HuH-7 (cell line): ENCODE data around the gene NPEPL1.

ENCODE experiments used
- DNase-seq: peaks from one replicate; pipeline ENCODE4 v3.0.0; 2011; ENCODE audit warnings: low spot score

NPEPL1 gene

GRCh38 chr20:58658760-58659159, 33.8 kb upstream of the NPEPL1 start:
- no peak for DNase-seq

- DNase-seq: no peak
These were observed 32.8 kb upstream of the NPEPL1 start for GRCh38 chr20:58659841-58660240.

- no peak for DNase-seq
These were observed 31.6 kb upstream of the NPEPL1 start for GRCh38 chr20:58660855-58661597.

DNA sequence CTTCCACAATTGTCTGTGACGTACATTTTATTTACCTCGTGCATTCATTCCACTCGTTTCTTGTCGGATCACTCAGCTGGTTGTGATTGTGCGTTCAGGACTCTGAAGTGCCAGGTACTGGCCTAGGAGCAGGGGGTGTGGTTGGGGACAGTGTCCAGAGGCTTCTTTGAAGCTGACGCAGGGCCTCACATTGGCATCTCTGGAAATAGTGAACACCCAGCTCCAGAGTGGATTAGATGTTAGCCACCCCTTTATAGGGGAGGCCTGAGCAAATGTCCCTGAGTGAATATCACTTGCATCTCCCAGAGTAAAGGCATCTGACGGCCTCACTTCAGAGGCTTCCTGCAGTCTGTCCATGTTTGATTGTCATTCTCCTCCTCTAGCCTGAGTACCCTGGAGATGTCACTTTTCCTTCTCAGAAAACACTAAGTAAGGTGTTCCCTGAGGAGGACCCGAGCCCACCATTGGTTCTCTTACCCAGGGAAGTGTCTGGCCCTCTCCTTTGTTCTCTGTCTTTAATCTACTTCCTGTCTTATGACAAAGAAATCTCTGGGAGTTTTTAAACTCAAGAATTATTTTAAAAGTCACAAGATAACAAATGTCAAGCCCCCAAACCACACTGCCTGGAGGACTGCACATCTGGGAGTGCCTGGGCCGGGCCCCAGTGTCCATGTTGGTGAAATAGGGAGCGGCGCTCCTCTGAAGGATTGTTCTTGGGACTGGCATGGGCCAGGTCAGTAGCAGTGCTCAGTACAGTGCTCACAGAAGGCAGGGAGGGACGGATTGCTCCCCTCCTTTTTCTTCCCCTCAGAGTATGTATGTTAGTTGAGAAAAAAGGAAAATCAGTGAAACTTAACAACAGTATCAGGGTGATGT, 30.8 kb upstream of the NPEPL1 start:
- no peak for DNase-seq

GRCh38 chr20:58664331-58664730, 28.3 kb upstream of the NPEPL1 start:
- no peak for DNase-seq

- no peak for DNase-seq
These were observed 27.7 kb upstream of the NPEPL1 start for GRCh38 chr20:58664883-58665282.

DNA sequence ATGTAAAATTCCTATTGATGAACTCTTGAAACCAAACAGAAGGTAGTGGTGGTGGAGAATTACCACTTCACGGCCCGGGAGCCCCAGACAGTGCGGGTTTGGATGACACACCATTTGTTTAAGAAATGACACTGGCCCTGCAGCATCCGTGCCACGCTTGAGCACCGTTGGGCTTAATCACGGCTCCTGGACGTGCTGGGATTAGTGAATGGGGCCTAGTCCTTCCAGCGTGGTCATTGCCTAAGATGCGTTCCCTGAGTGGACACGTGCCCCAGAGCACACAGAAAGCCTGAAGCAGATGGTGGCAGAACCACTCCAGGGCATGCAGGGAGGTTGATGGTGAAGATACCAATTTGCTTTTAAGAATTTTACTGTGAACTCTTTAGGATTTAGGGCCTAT, 27.0 kb upstream of the NPEPL1 start:
- DNase-seq: no peak

DNA sequence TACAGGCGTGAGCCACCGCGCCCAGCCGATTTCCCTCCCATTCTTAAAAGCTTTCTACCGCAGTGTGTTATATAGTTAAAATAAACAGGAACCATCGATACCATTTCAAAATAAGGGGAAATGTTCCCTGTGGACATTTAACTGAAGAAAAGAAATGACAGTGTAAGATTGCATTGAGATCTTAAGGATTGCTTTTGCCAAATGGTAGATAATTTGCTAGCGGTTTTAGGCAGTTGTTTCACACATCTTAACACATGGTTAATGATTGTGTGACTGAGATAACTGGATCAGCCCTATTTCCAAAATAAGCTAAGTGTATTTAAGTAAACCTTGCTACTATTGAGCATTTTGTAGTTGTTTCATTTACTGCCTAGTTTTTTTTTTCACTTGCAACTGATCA, 25.9 kb upstream of the NPEPL1 start:
- DNase-seq: no peak

DNA sequence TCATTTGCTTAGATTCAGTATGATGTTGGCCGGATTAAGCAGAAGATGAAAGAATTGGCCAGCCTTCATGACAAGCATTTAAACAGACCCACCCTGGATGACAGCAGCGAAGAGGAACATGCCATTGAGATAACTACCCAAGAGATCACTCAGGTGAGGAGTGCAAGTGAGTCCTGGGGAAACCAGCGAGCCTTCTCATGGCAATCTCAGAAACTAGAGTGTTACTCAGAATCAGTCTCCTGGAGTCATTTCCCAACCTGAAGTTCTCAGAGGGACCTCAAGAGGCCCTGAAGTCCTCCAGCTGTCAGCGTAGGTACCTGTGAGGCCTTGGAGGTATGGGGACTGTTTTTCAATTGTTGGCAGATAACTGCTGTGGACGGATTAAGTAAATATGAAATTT, 24.6 kb upstream of the NPEPL1 start:
- DNase-seq: no peak

GRCh38 chr20:58668901-58669286, 23.7 kb upstream of the NPEPL1 start:
- DNase-seq: no peak

GRCh38 chr20:58669287-58670006, 23.2 kb upstream of the NPEPL1 start:
- no peak for DNase-seq

- DNase-seq: no peak
These were observed 22.5 kb upstream of the NPEPL1 start for GRCh38 chr20:58670102-58670501.

- DNase-seq: no peak
These were observed 21.9 kb upstream of the NPEPL1 start for GRCh38 chr20:58670659-58671058.

- no peak for DNase-seq
These were observed 19.5 kb upstream of the NPEPL1 start for GRCh38 chr20:58673119-58673518.

GRCh38 chr20:58675146-58675584, 17.4 kb upstream of the NPEPL1 start:
- DNase-seq: no peak

GRCh38 chr20:58675641-58676040, 17.0 kb upstream of the NPEPL1 start:
- DNase-seq: no peak

DNA sequence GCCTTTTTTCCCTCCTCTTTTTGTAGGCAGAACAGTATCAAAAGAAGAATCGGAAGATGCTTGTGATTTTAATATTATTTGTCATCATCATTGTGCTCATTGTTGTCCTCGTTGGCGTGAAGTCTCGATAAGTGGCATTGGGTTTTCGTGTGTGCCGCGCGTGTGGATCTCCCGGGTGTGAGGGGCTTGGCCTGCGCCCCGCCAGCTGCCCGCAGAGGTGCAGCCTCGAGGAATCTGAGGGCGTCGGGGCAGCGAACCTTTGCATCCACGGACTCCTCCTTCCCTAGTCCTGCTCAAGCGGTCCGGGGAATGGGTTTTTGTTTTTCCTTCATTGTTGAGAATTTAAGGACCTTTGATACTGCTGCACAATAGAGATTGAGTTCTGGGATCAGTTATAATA, 16.4 kb upstream of the NPEPL1 start:
- no peak for DNase-seq

DNA sequence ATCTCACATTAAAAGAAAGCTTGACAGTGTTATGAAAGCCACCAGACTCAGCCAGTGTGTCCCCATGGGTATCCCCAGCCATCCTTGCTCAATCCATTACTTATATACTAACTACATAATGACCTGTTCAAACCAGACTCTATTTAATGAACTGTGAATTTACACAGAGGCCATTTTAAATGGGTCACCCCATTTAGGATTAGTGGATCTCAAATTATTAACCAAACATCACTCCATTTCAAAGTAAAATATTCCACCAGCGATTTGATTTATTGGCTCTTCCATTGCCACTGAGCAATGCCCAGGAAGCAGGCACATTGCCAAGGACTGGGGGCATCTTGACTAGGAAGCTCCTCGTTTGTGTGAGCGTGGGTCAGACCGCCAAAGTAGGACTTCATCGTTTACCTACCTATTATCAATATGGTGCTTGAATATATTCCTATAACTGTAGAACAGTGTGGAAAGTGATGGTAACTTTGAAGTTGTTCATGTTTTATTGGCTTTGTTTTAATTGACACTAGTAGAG, 15.5 kb upstream of the NPEPL1 start:
- no peak for DNase-seq

DNA sequence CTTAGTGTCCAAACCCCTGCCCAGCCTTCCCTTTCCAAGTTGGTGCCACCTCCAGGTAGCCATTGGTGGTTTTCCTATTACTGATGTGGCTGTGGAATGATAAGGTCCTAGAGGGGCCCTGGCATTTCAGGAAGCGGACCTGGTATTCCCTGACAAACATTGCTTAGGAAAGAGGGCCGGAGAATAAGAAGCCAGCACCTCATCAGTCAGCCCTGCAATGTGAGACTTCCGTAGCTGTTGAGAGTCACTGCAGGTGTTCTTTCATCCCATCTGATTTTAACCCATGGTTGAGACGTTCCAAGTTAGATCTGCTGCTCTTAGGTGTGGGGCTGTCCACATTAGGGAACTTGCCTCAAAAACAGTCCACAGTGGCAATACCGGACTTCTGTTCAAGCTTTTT, 14.8 kb upstream of the NPEPL1 start:
- DNase-seq: no peak

- DNase-seq: no peak
These were observed 13.8 kb upstream of the NPEPL1 start for GRCh38 chr20:58678806-58679205.

DNA sequence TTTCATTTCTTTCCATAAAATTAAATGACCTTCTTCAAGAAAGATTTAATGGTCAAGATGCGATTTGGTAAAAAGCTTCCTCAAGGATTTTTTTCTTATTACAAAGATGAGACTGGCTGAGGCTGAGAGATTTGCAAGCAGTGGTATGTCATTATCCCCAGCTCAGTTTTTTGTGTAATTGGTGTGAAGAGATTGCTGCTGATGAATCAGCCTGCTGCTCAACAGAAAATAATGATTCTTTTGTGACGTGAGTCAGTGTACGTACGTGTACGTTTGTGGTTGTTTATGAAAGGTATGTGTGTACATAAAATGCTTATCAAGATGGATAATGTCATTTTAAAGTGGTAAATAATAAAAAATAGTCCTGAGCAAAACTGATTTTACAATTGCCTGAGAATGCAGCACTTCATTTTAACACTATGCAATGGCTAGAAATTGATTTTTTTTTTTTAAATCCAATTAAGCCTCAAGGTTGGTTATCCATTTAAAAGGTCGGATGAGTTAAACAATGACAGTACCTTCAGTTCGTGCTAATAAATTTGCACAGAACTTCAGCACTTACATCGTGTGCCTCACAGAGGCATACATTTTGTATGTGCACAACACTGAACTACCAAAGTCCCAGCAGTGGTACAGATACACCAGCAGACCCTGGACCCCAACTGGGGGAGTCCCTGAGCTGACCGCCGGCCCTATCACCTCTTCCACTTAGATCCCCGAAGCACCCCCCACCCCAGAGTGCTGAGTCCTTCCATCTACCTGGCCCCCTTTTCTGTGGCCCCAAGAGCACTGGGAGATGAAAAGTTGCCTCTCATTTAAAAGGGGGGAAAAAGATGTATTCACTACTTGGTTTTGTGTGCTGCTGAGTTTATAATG, 9.7 kb upstream of the NPEPL1 start:
- no peak for DNase-seq

GRCh38 chr20:58684291-58684690, 8.3 kb upstream of the NPEPL1 start:
- no peak for DNase-seq
